Activated CD8-positive, alpha-beta T cell treated with anti-CD3 and anti-CD28 coated beads for 36 hours (primary cell): Measurements from ENCODE around the gene EIF4B. TPM values are rescaled to one million over a fixed set of nuclear protein-coding genes. Genes with fewer than 3 reads are reported as not detected.

Source experiments
- ATAC-seq: fragments of 200-7000 bp; cut with Tn5 transposase; one replicate; pipeline ENCODE4 v1.10.0; 2021; ENCODE audit warnings: mild to moderate bottlenecking, moderate library complexity
- CTCF ChIA-PET: fragments of 350-600 bp; sonication (Branson Sonifier 250); formaldehyde crosslinking; loops from one replicate; lab custom pipeline; 2021; ENCODE audit warnings: antibody characterized with exemption; lab: Charles Lee
- POLR2A ChIA-PET: fragments of 350-600 bp; sonication (Branson Sonifier 250); formaldehyde crosslinking; loops from one replicate; lab custom pipeline; 2021; ENCODE audit warnings: antibody characterized with exemption; lab: Charles Lee
- DNase-seq: peaks from one replicate; pipeline ENCODE4 v3.0.0-alpha.2; 2020
- H3K27ac Mint-ChIP-seq: one replicate; pipeline ENCODE4 v1.8.0; 2021; ENCODE audit warnings: mild to moderate bottlenecking, mixed read lengths
- H3K27me3 Mint-ChIP-seq: one replicate; pipeline ENCODE4 v1.8.0; 2021; ENCODE audit warnings: mixed read lengths
- H3K36me3 Mint-ChIP-seq: one replicate; pipeline ENCODE4 v1.8.0; 2021; ENCODE audit warnings: low read depth, mixed read lengths
- H3K4me1 Mint-ChIP-seq: one replicate; pipeline ENCODE4 v1.8.0; 2021; ENCODE audit warnings: low read depth, mixed read lengths
- H3K4me3 Mint-ChIP-seq: one replicate; pipeline ENCODE4 v1.8.0; 2021; ENCODE audit warnings: mild to moderate bottlenecking, moderate library complexity, mixed read lengths
- H3K9me3 Mint-ChIP-seq: one replicate; pipeline ENCODE4 v1.8.0; 2021; ENCODE audit warnings: mixed read lengths
- CTCF ChIP-seq: fragments of 200-600 bp; IDR thresholded peaks from one replicate; pipeline ENCODE4 v1.8.0; 2022; ENCODE audit warnings: antibody characterized with exemption, mild to moderate bottlenecking
- intact Hi-C: fragments of 100-400 bp; cut with micrococcal nuclease; formaldehyde crosslinking; loops from one replicate; pipeline ENCODE4 v1.10.0; 2022
- total RNA-seq, 2 experiments: library from RNA; stranded (reverse); gene quantifications; one replicate each; pipeline ENCODE4 v1.2.3, GENCODE V29; 2021

The EIF4B gene
- total RNA-seq, 2 experiments from 2014 or later: 789 to 814 TPM

GRCh38 chr12:52969166-52969795, 37.0 kb upstream of the EIF4B start:
- no peaks in the 10 kb centered on the region for H3K4me1 Mint-ChIP-seq
- TF ChIP-seq CTCF: no peak

GRCh38 chr12:52969828-52970569, 36.3 kb upstream of the EIF4B start:
- H3K4me3 Mint-ChIP-seq: no peak overlapping the region
- peaks cover 5% of the 10 kb centered on the region for H3K27me3 Mint-ChIP-seq
- intact Hi-C loops: loop anchor here (10.0 kb wide), 1 partner anchor 585 kb away; the partner anchor contains the start of gene KRT84
- ChIA-PET POLR2A (no interaction called here), CTCF (interaction anchor here (0.8 to 3.4 kb wide), 6 partner anchors 11 to 99 kb away, joined by 3 to 22 read pairs (median 10); no protein-coding TSS in a partner anchor)
- ATAC-seq (no peak), DNase-seq (no peak)
- no peak overlapping the region for H3K27ac Mint-ChIP-seq
- H3K4me1 Mint-ChIP-seq: no peaks in the 10 kb centered on the region
- H3K36me3 Mint-ChIP-seq: no peaks in the 10 kb centered on the region
- no peak for TF ChIP-seq CTCF
- H3K9me3 Mint-ChIP-seq: no peaks in the 10 kb centered on the region

More at GRCh38 chr12:52969166-52969795, 37.0 kb upstream of the EIF4B start:
- H3K36me3 Mint-ChIP-seq: no peaks in the 10 kb centered on the region
- H3K9me3 Mint-ChIP-seq: no peaks in the 10 kb centered on the region
- POLR2A ChIA-PET: no interaction called here
- ATAC-seq (no peak), DNase-seq (no peak)
- no peak overlapping the region for H3K4me3 Mint-ChIP-seq
- no peak overlapping the region for H3K27ac Mint-ChIP-seq
- intact Hi-C loops: no loop called here
- peaks cover 8% of the 10 kb centered on the region for H3K27me3 Mint-ChIP-seq
- CTCF ChIA-PET: interaction anchor here (1.4 to 2.6 kb wide), 3 partner anchors 11 to 89 kb away, joined by 9 to 13 read pairs (median 9); no protein-coding TSS in a partner anchor

- POLR2A ChIA-PET: no interaction called here
- no peak for ATAC-seq
Measured at GRCh38 chr12:52971679-52972329, 34.5 kb upstream of the EIF4B start.

GRCh38 chr12:52975204-52975603, 31.1 kb upstream of the EIF4B start:
- no peaks in the 10 kb centered on the region for H3K4me1 Mint-ChIP-seq
- ChIA-PET POLR2A (no interaction called here), CTCF (interaction anchor here (0.9 to 1.6 kb wide), 3 partner anchors 90 to 96 kb away, joined by 3 to 8 read pairs (median 4); no protein-coding TSS in a partner anchor)
- H3K27me3 Mint-ChIP-seq: peaks cover 21% of the 10 kb centered on the region
- ATAC-seq (no peak), DNase-seq (no peak)
- H3K36me3 Mint-ChIP-seq: no peaks in the 10 kb centered on the region
- intact Hi-C loops: loop anchor here (10.0 kb wide), 1 partner anchor 590 kb away; the partner anchor contains the start of gene KRT84
- no peak for TF ChIP-seq CTCF
- no peak overlapping the region for H3K27ac Mint-ChIP-seq
- H3K4me3 Mint-ChIP-seq: no peak overlapping the region
- H3K9me3 Mint-ChIP-seq: no peaks in the 10 kb centered on the region

More at GRCh38 chr12:52971679-52972329, 34.5 kb upstream of the EIF4B start:
- Mint-ChIP-seq H3K4me1 (no peaks in the 10 kb centered on the region), H3K27ac (no peak overlapping the region), H3K27me3 (peaks cover 7% of the 10 kb centered on the region), H3K4me3 (no peak overlapping the region), H3K9me3 (no peaks in the 10 kb centered on the region), H3K36me3 (no peaks in the 10 kb centered on the region)
- TF ChIP-seq CTCF: no peak
- intact Hi-C loops: loop anchor here (10.0 kb wide), 1 partner anchor 587 kb away; the partner anchor contains the start of gene KRT84
- DNase-seq: no peak
- CTCF ChIA-PET: interaction anchor here (2.0 to 3.4 kb wide), 3 partner anchors 9 to 92 kb away, joined by 11 to 22 read pairs (median 13); no protein-coding TSS in a partner anchor
